ENCODE data around the gene INHBB. TPM values are rescaled to one million over a fixed set of nuclear protein-coding genes. Genes with fewer than 3 reads are reported as not detected.

INHBB gene
- polyA plus RNA-seq, 1 experiment: 0.09 TPM

GRCh38 chr2:120343433-120344105 is 2.4 kb upstream of the INHBB start:
- POLR2A ChIA-PET: no interaction called here
- H3K27ac ChIP-seq (ENCODE audit: low read depth, low read length): no peak overlapping the region
- TF ChIP-seq CTCF (IDR thresholded peaks at IDR 0.05; ENCODE audit: low read depth, low read length): peak; percentile 79
- peaks cover 72% of the 10 kb centered on the region for H3K27me3 ChIP-seq (ENCODE audit: control insufficient read depth, insufficient read depth, low read length)
- no peak overlapping the region for H3K4me3 ChIP-seq (ENCODE audit: low read depth, low read length)
- DNase-seq (ENCODE audit: low read depth, low spot score): peak; percentile 26
- H3K9me3 ChIP-seq (ENCODE audit: control insufficient read depth, insufficient read depth, low read length): no peaks in the 10 kb centered on the region; the same call in 1 of the 2 replicates
- CTCF ChIA-PET: interaction anchor here (0.6 to 2.9 kb wide), 20 partner anchors 13 to 736 kb away, joined by 3 to 62 read pairs (median 4); no protein-coding TSS in a partner anchor

- H3K4me3 ChIP-seq (ENCODE audit: low read depth, low read length): 0 out of 2 replicates have a peak overlapping the region, but pooled peaks have one; percentile 10
- no peak overlapping the region for H3K27ac ChIP-seq (ENCODE audit: low read depth, low read length)
- H3K27me3 ChIP-seq (ENCODE audit: control insufficient read depth, insufficient read depth, low read length): peaks cover 79% of the 10 kb centered on the region
- peaks cover 4% of the 10 kb centered on the region; the same call in 1 of the 2 replicates for H3K9me3 ChIP-seq (ENCODE audit: control insufficient read depth, insufficient read depth, low read length)
- ChIA-PET CTCF (interaction anchor here (1.1 to 2.0 kb wide), 3 partner anchors 331 to 336 kb away, joined by 7 to 22 read pairs (median 12); no protein-coding TSS in a partner anchor), POLR2A (no interaction called here)
- TF ChIP-seq CTCF (IDR thresholded peaks at IDR 0.05; ENCODE audit: low read depth, low read length): no peak
- no peak for DNase-seq (ENCODE audit: low read depth, low spot score)
Measured at GRCh38 chr2:120344214-120344975, 1.5 kb upstream of the INHBB start.

GRCh38 chr2:120344976-120345581 is 857 bp upstream of the INHBB start:
- Histone ChIP-seq H3K9me3 (ENCODE audit: control insufficient read depth, insufficient read depth, low read length) (peaks cover 6% of the 10 kb centered on the region; the same call in 1 of the 2 replicates), H3K27ac (ENCODE audit: low read depth, low read length) (no peak overlapping the region), H3K27me3 (ENCODE audit: control insufficient read depth, insufficient read depth, low read length) (peaks cover 78% of the 10 kb centered on the region), H3K4me3 (ENCODE audit: low read depth, low read length) (peak overlapping the region; percentile 36; the same call in 1 of the 2 replicates)
- ChIA-PET POLR2A (no interaction called here), CTCF (interaction anchor here (1.1 kb wide), 1 partner anchor 336 kb away, joined by 7 read pairs; no protein-coding TSS in a partner anchor)
- no peak for TF ChIP-seq CTCF (IDR thresholded peaks at IDR 0.05; ENCODE audit: low read depth, low read length)
- DNase-seq (ENCODE audit: low read depth, low spot score): no peak

GRCh38 chr2:120345608-120346007 is 328 bp upstream of the INHBB start:
- Histone ChIP-seq H3K27me3 (ENCODE audit: control insufficient read depth, insufficient read depth, low read length) (peaks cover 79% of the 10 kb centered on the region), H3K4me3 (ENCODE audit: low read depth, low read length) (peak overlapping the region; percentile 36; the same call in 1 of the 2 replicates), H3K27ac (ENCODE audit: low read depth, low read length) (no peak overlapping the region), H3K9me3 (ENCODE audit: control insufficient read depth, insufficient read depth, low read length) (peaks cover 6% of the 10 kb centered on the region; the same call in 1 of the 2 replicates)
- POLR2A ChIA-PET: no interaction called here
- no peak for DNase-seq (ENCODE audit: low read depth, low spot score)
- CTCF ChIA-PET: no interaction called here
- no peak for TF ChIP-seq CTCF (IDR thresholded peaks at IDR 0.05; ENCODE audit: low read depth, low read length)
